GM19239 (cell line): Measurements from ENCODE around the gene RPS19.

ENCODE experiments used
- DNase-seq: peaks from one replicate; pipeline ENCODE4 v3.0.0; 2011; ENCODE audit warnings: low spot score; ENCODE audit not compliant: insufficient read length
- FAIRE-seq: peaks from 2 replicates; lab custom pipeline; 2011; peaks lifted over from hg19 to GRCh38; lab: Jason Lieb, UNC

Gene RPS19

GRCh38 chr19:41876847-41877832, 17.1 kb downstream of the RPS19 start, which contains the start of gene CD79A:
Gene CD79A, plus strand, starts transcription at chr19:41877279. Its CDS starts 26 bp downstream, at chr19:41877305.
- DNase-seq (peak; percentile 75), FAIRE-seq (peak; percentile 99)

GRCh38 chr19:41877916-41878905, 18.2 kb downstream of the RPS19 start:
- FAIRE-seq (no peak), DNase-seq (no peak)

GRCh38 chr19:41879080-41879479, 19.0 kb downstream of the RPS19 start:
- FAIRE-seq: no peak
- DNase-seq: no peak

GRCh38 chr19:41879670-41880328, 19.7 kb downstream of the RPS19 start:
- FAIRE-seq (no peak), DNase-seq (no peak)

GRCh38 chr19:41880329-41880708, 20.3 kb downstream of the RPS19 start:
- FAIRE-seq (no peak), DNase-seq (no peak)

GRCh38 chr19:41882568-41883462, 22.8 kb downstream of the RPS19 start, which contains the start of gene ARHGEF1:
Gene ARHGEF1, plus strand, starts transcription at chr19:41883184. Its CDS starts 4,899 bp downstream, at chr19:41888083.
- FAIRE-seq (peak; percentile 82), DNase-seq (no peak)

- no peak for DNase-seq
- no peak for FAIRE-seq
Measured at GRCh38 chr19:41883463-41883820, 23.4 kb downstream of the RPS19 start.

GRCh38 chr19:41883821-41884733, 24.0 kb downstream of the RPS19 start:
- DNase-seq (peak; percentile 94), FAIRE-seq (peak; percentile 96)

- peak; percentile 92 for FAIRE-seq
- DNase-seq: no peak
Measured at GRCh38 chr19:41886761-41887710, 27.0 kb downstream of the RPS19 start.

- DNase-seq: no peak
Measured at GRCh38 chr19:41887711-41888382, 27.8 kb downstream of the RPS19 start.

GRCh38 chr19:41888926-41889325, 28.9 kb downstream of the RPS19 start:
- no peak for DNase-seq
- FAIRE-seq: no peak

More at GRCh38 chr19:41887711-41888382, 27.8 kb downstream of the RPS19 start:
- FAIRE-seq: peak; percentile 37

- FAIRE-seq (no peak), DNase-seq (no peak)
Measured at GRCh38 chr19:41889896-41890295, 29.8 kb downstream of the RPS19 start.

- no peak for DNase-seq
Measured at GRCh38 chr19:41890936-41891335, 30.9 kb downstream of the RPS19 start.

GRCh38 chr19:41892173-41892902, 32.3 kb downstream of the RPS19 start:
- no peak for DNase-seq
- FAIRE-seq: no peak

More at GRCh38 chr19:41890936-41891335, 30.9 kb downstream of the RPS19 start:
- no peak for FAIRE-seq

GRCh38 chr19:41893899-41894298, 33.8 kb downstream of the RPS19 start:
- no peak for DNase-seq
- no peak for FAIRE-seq

- FAIRE-seq (no peak), DNase-seq (no peak)
Measured at GRCh38 chr19:41894350-41894749, 34.3 kb downstream of the RPS19 start.
